HG03159 (cell line): ENCODE measurements around the gene IL17RC.
"Not testable (repeated sequence)": the region's sequence is repeated elsewhere in the genome, so short reads cannot be mapped to it uniquely, and the experiment has no call there.

Source experiments
- ATAC-seq: cut with Tn5 transposase; IDR thresholded peaks from one replicate; pipeline ENCODE4 v1.9.1; 2021; ENCODE audit warnings: mild to moderate bottlenecking, moderate library complexity; ENCODE audit not compliant: unreplicated experiment

The IL17RC gene

GRCh38 chr3:9891072-9891622, 25.8 kb upstream of the IL17RC start:
- ATAC-seq = no peak

DNA sequence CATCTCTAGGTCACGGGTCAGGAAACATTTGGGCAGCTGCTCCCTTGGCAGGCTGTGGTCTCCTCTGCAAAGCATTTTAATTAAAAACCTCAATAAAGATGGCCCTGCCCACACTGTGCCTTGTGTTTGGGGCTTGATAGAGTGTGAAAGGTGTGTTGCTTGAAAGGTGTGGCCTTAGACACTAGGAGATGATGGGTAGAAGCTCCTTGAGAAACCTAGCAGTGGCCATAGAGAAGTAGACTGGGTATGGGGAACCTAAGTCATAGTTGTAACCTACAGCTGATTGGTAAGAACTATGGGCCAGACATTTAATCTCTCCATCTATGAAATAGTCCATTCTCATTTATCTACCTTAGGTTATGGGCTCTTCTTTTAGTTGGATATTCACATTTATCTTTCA, 23.2 kb upstream of the IL17RC start:
- no peak for ATAC-seq

- not testable (repeated sequence) for ATAC-seq
Measured at GRCh38 chr3:9895715-9896114, 21.2 kb upstream of the IL17RC start.

GRCh38 chr3:9896755-9897407, 20.0 kb upstream of the IL17RC start:
- ATAC-seq = not testable (repeated sequence)

DNA sequence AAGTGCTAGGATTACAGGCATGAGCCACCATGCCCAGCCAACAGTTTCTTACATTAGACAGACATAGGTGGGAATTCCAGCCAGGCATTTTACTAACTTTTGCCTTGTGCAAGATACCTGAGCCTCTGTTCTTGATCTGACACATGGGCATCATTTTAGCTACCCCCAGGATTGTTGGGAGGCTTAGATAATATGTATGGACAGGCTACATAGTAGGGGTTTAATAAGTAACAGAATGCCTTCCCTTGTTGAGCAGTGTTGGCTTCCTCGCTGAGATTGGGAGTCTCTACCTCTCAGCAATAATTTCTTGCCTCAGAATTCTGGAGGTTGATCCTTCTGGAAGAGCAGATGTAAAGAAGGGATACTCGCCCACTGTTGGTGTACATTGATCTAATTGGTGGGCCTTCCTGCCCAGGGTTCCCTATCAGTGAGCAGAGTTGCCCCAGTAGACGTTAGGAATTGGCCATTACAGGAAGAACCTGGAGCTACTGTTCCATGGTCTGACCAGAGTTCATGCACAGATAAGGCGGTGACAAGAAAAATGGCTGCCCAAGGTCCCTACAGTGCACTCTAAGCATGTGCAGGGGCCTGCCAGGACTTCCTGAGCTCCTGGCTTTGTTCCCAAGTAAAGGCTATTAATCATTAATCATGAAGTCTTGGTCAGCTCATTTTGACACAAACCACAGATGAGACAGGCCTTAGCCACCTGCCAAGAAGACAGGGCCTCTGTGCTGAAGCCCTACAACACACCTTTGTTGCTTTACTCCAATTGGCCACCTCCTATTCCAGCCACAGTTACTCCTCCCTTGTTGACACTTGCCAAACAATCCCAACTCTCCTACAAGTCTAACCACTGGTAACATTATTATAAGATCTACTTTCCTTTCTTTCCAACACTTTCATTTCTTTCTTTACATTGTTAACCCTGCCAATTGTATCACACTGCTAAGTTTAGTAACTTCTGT, 19.2 kb upstream of the IL17RC start:
- ATAC-seq = peak; percentile 57

DNA sequence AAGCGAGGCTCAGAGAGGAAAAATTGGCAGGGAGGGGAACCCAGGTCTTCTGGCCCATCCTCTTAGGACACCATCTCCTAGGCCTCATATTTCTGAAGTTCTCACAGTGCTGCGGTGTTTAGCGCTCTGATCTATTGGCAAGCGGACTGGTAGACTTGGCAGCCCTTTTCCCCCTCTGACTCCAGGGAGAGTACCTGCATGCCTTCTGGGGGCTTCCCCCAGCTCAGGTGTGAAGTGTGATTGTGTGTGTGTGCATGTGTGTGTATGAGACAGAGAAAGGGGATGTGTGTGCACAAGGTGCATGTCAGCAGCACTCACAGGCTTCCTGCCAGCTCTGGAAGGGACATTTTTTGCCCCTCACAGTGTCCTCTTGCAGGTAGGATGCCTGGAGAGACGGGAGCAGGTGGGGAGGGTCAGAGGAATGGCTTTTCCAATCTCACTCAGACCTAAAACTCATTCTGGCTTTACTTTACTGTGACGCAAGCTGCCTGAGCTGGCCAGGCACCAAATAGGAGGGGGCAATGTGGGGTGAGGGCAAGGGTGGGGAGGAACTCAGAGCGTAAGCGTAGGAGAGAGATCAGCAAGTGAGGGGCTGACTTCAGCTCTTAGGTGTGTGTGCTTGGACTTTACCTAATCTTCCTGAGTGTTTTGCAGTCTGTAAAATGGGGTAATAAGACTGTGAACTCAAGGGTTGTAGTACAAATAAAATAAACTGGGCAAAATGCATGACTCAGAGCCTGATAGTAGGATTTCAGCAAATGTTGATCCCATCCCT, 18.2 kb upstream of the IL17RC start:
- ATAC-seq = no peak

DNA sequence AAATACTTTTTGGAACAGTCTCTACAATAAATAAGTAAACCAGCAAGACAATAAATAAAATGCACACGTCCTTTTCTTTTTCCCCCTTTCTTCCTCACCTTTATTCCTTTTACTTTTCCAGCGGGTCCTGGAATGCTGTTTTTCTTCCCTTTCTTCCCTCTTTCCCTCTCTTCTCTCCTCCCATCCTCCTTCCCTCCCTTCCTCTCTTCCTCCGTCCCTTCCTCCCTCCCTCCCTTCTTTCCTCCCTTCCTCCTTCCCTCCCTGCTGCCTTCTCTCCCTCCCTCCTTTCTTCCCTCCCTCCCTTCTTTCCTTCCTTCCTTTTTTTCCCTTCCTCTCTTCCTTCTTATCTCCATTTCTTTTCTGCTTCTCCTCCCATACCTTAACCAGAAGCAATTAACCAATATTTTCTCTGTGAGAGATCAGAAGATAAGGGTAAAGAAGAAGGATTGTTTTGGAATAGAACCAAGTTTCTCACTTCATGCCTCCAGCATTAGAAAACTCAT, 17.6 kb upstream of the IL17RC start:
- no peak for ATAC-seq

DNA sequence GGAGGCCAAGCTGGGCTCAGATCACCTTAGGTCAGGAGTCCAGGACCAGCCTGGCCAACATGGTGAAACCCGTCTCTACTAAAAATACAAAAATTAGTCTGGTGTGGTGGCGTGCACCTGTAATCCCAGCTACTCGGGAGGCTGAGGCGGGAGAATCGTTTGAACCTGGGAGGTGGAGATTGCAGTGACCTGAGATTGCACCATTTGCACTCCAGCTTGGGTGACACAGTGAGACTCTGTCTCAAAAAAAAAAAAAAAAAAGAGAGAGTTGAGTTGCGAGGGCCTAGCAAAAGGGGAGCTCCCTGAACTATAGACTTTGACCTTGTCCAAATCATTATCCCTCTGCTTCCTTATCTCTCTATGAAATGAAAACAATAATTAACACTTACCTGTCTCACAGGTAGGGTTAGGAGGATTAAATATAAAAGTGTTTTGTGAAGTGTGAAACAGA, 15.9 kb upstream of the IL17RC start:
- not testable (repeated sequence) for ATAC-seq

DNA sequence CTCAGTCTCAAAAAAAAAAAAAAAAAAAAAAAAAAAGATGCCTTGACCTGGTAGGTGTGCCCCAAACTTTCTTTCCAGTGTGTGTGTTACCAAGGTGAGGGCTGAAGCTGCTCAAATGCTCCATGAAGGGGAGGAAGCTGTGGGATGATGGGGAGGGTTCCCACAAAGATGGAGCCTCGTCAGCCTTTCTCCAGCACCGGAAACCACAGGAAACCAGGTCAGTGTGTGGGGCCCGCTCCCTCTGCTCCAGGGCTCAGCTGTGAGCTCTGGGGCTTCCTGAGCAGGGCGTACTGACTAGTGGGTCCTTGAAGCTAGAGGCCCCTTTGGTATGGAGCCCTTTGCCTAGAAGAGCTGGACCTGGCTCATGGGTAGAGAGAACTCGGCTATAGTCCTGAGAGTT, 14.9 kb upstream of the IL17RC start:
- ATAC-seq = no peak

DNA sequence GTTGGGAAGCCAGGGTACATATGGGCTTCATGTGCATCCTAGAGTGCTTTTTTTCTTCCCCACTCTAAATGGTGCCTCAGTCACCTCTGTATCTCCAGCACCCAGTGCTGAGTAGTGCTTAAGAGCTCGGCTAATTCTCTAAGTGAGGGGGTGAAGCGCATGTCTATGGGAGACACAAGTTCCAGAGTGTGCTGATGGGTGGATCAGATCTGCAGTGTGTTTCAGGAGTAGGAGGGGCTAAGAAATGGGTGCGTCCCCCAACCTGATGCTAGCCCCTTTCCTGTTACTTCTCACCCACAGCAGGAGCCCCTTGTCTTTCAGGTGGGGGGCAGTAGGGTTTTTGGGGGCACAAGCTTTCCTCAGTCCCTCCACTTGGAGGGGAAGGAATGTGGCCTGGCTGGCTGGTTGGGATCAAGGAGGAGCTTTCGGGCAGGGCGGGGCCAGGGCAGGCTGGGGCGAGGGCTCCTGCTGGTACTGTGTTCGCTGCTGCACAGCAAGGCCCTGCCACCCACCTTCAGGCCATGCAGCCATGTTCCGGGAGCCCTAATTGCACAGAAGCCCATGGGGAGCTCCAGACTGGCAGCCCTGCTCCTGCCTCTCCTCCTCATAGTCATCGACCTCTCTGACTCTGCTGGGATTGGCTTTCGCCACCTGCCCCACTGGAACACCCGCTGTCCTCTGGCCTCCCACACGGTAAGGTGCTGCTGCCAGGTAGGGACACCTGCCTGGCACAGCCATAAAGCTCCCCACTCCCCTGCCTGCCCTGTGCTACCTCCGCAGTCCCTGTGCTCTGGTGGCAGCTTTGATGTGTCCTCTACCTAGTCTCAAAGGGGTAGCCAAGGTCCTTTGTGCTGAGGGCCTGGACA, 14.3 kb upstream of the IL17RC start, which contains the start of gene IL17RE:
TSS of gene IL17RE (plus strand) at position 477 of the 866 bp plus-strand sequence. CDS start at position 562, 85 bp downstream.
- no peak for ATAC-seq

DNA sequence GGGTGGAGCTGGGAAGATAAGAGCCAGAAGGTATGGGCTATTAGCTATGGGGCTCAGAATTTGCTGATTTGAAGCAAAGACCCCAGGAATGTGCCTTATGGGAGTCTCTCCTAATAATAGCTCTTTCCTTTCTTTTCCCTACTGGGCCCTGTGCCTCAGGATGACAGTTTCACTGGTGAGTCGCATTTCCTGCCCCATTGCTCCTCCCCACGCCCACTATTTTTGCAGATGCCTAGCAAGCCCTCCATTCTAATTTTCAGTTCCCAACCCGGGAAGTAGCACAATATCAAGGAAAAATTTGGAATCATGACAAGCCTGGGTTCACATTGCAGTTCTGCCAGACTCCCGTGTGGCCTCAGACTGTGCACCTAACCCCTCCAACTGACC, 13.7 kb upstream of the IL17RC start:
- no peak for ATAC-seq

DNA sequence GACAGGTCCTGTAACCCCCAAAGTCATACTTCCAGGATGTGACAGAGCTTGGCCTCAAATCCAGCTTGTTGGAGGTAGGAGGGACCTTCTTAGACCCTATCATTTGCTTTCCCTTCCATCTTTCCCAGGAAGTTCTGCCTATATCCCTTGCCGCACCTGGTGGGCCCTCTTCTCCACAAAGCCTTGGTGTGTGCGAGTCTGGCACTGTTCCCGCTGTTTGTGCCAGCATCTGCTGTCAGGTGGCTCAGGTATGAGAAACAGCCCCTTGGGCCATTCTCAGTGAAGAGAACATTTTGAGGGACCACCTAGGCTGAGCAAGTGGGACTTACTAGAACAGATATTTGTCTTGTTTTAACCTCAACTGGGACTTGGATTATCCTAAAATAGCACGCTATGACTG, 13.0 kb upstream of the IL17RC start:
- ATAC-seq = no peak

DNA sequence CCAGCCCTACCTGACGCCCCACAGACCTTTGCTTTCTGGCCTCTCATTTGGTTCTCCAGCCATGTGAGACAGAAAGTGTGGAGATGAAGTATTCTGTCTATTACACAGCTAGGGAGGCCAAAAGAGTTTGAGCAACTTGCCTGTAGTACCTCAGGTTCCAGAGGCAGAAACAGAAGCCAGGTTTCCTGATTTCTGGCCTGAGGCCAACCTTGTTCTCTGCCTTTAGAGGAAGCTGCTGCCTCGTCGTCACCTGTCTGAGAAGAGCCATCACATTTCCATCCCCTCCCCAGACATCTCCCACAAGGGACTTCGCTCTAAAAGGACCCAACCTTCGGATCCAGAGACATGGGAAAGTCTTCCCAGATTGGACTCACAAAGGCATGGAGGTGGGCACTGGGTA, 10.4 kb upstream of the IL17RC start:
- no peak for ATAC-seq

DNA sequence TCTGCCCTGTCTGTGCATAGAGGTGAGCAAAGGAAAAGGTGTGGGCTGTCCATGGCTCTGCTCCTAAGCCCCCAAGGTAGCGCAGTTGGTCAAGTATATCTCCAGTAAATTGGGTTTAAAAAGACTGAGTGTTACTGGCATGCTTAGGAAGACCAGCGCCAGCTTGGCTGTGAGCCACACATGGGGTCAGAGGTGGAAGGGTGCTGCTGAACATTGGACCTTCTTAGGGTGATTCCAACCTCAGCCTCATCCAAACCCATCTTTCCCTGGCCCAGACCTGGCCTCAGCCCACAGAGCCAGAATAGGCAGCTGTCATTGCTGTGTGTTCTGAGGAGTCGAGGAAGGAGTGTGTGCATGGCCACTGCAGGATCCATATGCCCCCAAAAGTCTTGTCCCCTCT, 8.6 kb upstream of the IL17RC start:
- no peak for ATAC-seq

DNA sequence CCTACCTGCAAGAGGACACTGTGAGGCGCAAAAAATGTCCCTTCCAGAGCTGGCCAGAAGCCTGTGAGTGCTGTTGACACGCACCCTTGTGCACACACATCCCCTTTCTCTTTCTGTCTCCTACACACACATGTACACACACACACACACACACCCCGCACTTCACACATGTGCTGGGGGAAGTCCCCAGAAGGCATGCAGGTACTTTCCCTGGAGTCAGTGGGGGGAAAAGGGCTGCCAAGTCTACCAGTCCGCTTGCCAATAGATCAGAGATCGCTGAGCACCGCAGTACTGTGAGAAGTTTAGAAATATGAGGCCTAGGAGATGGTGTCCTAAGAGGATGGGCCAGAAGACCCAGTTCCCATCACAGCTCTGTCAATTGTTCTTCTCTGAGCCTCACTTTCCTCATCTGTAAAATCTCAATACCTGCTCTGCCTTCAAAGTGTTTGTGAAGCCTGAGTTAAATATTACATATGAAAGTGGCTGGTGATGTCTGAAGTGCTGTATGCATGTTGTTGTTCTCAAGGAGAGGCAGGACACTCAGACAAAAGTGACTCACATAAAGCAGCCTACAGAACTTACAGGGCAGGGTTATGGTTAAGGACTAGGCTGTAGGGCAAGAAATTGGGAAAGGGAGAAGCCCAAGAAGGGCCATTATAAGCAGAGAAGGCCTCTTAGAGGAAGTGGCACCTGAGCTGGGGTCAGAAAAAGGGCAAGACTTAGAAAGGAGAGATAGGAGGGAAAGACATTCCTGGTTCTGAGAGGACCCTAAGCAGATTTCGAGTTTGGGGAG, 7.5 kb upstream of the IL17RC start:
- ATAC-seq = no peak

GRCh38 chr3:9911863-9912262, 5.0 kb upstream of the IL17RC start:
- ATAC-seq = no peak

DNA sequence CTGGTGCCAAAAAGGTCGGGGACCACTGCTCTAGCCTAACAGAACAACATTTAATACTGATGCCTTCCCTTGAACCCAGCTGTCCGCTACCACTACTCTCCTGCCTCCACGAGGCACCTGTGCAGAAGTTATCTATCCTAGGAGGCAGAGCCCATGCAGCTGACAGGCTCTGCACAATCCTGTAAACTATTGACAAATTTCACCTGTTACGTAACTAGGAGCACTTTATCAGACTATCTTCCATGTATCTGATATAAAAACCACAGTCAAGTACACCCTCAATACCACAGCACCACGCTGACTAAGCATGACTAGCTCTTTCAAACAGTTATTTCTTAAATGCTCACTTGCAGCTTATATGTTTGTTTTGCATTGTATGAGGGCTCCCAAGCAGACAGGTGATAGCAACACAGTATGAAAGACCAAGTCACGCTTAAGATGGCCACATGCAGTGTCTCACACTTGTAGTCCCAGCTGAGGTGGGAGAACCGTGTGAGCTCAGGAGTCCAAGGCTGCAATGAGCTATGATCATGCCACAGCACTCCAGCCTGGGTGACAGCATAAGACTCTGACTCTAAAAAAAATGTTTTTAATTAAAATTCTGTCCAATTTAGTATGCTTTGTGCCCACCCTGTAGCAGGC, 4.5 kb upstream of the IL17RC start:
- ATAC-seq = no peak

DNA sequence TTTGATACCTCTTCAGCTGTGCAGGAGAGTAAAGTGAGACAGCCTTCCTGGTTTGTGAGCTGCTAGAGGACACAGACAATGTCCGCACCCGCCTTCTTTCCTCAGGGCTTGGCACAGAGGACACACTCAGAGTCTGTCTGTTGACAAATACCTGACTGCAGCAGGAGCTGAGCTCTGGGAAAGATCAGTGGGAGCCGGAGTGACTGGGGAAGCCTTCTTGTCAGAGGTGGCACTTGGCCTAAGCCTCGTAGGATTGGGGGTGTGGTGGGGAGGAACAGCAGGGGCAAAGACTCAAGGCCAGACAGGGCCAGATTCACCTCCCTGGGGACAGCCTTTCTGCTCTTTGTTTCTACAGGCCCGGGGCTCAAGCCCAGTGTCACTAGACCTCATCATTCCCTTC, 3.3 kb upstream of the IL17RC start:
- ATAC-seq = no peak

DNA sequence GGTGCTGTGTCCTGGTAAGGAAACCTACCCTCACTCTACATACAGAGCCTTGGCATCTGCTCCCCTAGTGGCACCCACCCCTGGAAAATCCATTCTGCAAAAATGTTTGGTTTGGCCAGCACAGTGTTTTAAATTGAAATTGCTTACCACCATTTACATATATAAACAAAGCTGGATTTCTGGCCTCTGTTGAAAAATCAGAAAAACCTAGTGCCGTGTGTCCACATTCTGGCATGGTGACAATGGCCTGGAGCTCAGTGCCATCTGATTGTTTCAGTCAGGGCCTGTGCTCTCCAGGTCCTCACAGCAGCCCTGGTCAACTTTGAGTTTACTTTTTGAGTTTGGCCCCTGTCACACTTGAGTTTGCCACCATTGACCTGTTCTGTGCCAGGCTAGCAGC, 2.9 kb upstream of the IL17RC start:
- no peak for ATAC-seq
